NCI-H1436 (cell line): ENCODE measurements around the gene RGPD6.
"Not testable (repeated sequence)": the region's sequence is repeated elsewhere in the genome, so short reads cannot be mapped to it uniquely, and the experiment has no call there.

Experiments
- DNase-seq: peaks from one replicate; lab custom pipeline; 2025; lab: John Stamatoyannopoulos, UW

The RGPD6 gene

DNA sequence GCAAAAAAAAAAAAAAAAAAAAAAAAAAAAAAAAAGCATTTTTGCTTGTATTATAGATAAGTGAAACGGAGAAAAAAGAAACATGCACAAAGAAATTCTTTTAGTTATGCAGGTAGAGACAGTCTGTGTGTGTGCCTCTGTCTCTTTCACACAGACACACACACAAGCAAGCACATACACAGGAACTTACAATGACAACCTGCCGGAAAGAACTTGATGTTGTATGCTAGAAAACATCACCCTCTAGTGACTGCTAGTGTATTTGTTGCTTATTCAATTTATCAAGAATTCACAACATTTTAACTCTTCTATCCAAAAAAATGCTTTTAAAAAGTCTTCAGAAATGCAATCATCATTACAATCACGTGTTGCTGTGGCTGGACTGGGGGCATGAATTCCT is 95.8 kb downstream of the RGPD6 start:
- DNase-seq = not testable (repeated sequence)

DNA sequence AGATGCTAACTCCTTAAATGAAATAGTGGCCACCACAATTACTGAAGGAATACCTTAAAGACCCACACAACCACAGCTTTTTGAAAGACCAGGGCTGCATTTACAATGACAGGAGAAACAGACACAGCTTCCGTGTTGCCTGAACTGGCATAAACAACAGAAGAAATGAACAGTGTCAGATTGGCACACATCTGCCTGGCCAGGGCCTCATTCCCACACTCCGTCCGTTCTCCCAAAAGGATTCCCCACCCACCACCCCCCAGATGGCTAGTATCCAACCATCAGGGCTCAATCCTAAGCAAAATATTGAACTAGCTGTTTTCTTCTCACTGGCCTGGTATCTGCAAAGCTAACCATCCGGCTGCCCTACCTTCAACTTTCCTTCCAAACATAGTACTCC is 96.9 kb downstream of the RGPD6 start:
- DNase-seq = not testable (repeated sequence)

DNA sequence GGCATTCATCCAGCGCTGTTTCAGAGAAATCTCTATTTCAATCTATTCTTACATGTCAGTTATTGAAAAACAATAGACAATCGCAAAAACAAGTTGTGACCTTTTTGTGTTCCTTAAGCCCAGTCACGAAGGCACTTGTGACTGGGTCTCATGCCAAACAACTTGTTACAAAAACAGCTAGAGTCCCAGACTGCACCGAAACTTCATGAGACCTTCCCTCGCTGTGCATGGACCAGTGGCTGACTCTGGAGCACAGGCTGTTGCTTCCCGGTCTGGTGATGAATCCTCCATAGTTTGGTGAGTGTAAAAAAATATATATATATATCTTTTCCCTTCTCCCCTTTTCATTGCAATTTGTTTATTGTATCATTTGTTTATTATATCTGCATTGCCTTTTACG is 99.7 kb downstream of the RGPD6 start:
- not testable (repeated sequence) for DNase-seq

DNA sequence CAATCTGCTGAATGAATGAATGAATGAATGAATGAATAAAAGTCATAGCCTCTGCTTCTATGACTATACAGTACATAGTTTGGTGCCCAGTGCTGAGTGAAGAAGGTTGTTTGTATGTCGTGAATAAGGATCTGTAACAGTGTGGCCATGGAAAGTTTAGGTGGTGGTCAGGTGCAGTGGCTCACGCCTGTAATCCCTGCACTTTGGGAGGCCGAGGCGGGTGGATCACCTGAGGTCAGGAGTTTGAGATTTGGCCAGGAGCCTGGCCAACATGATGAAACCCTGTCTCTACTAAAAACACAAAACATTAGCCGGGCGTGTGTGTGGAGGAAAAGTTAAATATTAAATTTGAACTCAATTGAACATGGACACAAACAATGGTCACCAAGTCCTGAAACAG is 100.1 kb downstream of the RGPD6 start:
- DNase-seq = not testable (repeated sequence)

DNA sequence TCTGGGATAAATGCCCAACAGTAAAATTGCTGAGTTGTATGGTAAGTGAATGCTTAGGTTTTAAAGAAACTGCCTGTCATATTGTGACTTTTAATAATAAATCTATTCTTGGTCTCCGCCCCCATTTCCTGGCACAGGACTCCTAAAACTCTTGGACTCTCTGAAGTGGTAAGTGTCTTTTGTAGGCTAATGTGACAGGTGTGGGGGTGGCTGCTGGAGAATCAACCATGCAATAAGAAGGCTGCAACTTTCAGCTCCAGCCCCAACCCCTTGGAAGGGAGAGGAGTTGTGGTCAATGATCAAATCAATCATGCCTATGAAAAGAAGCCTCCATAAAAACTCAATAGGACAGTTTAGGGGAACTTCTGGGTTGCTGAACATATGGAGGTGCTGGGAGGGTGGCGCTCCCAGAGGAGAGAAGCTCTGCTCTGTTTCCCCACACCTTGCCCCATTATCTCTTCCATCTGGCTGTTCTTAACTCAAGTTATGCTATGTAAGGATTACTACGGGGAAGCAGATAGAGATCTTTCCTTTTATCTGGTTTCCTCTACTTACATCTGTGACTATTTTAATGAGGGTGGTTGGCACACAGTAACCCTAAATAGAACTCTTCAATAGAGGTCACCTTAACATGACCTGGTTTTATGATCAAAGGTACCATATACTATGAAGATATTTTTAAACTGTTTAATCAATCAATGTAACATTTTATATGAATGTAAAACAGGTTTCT is 101.2 kb downstream of the RGPD6 start:
- not testable (repeated sequence) for DNase-seq

DNA sequence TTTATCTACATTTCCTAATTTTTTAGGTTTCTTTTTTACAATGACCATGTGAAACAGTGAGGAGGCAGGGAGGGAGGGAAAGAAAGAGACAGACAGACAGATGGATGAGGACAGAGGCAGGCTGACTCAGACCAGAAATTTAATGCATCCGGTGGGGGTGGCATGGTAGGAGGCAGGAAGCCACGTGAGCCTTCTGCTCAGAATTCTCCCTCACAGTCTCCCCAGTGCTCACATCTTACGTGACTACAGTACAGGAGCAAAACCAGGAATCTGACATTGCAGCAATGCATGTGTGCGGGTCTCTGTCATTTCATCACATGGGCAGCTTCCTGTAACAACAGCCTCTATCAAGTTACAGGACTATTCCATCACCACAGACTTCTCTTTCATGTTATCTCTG is 102.1 kb downstream of the RGPD6 start:
- DNase-seq = not testable (repeated sequence)

DNA sequence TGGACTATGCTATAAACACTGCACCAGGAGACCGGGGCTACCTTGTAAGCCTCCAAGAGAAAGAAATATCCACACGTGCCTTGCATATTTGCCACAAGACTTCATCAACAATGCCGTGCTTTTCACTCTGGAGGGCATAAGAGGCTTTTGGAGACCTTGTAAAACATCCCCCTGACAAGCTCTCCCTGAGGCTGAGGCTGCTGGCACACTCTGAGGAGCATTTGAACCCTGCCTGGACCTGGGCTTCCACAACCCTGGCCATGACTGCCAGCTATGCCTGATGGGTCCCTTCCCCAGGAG is 104.0 kb downstream of the RGPD6 start:
- not testable (repeated sequence) for DNase-seq

DNA sequence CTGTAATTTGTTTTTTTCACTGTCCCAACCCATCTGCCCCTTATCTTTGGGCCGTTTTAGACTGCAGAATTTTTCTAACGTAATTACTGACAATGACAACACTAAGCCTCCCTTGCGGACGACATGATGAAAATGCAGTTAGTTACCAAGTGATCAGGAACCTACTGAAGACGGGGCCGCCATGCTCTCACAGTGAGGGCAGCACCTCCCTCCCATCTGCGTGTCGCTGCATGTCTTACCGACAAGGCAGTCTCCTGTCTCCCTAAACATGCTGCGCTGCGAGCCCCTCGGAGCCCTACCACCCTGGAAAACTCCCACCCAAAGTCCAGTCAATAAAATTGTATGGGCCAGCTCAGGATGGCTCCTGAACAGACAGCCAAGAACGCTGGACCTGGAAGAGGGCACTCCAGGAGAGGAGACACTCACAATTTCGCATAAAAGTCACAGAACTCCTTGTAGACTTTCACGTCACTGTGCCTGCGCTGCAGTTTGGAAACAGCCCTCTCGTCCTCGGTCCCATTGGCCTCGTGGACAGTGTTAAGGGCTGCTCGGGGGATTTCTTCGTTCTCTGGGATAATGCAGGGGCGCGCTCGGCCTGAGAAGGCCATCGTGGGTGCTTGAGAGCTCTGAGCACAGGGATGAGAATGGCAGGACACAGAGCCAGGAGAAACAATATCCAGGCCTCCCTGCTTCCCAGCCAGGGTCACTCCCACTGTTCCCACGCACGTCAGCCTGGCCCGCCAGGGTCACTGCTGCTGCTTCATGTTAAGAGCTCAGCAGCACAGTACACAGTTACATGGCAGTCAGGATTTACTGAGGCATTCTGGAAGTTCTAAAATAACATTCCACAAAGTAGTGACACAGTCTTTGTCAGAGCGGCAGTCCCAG is 104.6 kb downstream of the RGPD6 start, which contains the start of gene LIMS4:
Gene LIMS4, minus strand, starts transcription at position 646 of the 888 bp plus-strand sequence. Its CDS starts 38 bp downstream, at position 608.
- DNase-seq = not testable (repeated sequence)

DNA sequence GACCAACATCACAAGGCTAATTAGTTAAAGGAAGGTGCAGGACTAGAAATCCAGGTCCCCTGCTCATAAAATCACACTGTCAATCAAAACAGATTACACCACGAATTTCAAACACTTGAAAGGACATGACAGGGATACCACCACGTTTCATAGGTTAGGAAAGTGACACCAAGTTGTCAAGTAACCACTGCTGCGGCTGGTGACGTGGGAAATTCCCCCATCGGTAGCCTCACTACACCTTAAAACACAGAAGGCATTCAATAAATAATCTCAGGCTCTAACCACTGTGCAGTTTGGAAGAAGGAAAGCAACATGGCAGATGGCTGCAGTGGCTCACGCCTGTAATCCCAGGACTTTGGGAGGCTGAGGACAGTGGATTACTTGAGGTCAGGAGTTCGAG is 108.1 kb downstream of the RGPD6 start:
- not testable (repeated sequence) for DNase-seq

DNA sequence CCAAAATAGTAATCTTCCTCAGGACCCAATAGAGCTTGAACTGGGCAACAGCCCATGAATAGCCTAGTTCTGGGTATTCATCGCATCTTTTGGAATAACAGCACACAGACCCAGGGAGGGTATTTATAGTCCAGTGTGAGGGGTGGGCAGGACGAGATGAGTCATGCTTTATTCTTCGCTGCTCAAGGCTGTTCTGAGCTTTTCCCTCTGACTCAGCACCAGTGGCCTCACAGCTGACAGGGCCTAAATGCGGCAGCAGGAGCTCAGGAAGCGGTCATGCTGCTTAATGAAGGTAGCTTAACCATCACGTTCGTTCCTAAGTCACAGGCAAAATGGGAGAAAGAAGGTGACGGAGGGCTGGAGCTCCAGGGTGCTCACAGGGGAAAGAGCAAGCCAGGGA is 111.7 kb downstream of the RGPD6 start:
- DNase-seq = not testable (repeated sequence)
